GM19025 (cell line): ENCODE results near the gene BNIP5.

Experiments used
- ATAC-seq: cut with Tn5 transposase; IDR thresholded peaks from one replicate; pipeline ENCODE4 v1.9.1; 2021; ENCODE audit warnings: mild to moderate bottlenecking, low read depth, moderate library complexity; ENCODE audit not compliant: unreplicated experiment

Gene BNIP5

DNA sequence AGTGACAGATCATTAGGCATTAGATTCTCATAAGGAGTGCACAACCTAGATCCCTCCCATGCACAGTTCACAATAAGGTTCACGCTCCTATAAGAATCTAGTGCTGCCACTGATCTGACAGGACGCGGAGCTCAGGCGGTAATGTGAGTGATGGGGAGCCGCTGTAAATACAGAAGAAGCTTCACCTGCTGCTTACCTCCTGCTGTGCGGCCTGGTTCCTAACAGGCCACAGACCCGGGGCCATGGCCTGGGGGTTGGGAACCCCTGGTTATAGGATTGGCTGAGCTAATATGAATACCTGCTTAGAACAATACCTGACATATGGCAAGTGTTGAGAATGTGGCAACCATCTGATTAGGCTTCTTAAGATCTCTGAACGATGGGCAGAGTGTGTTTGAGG lies 64.5 kb downstream of the BNIP5 start:
- no peak for ATAC-seq

- no peak for ATAC-seq
Measured at GRCh38 chr6:36269834-36270705, 66.6 kb downstream of the BNIP5 start, which contains the start of gene PNPLA1. Gene PNPLA1, plus strand, starts transcription at chr6:36270060. Its CDS starts 400 bp downstream, at chr6:36270460.

DNA sequence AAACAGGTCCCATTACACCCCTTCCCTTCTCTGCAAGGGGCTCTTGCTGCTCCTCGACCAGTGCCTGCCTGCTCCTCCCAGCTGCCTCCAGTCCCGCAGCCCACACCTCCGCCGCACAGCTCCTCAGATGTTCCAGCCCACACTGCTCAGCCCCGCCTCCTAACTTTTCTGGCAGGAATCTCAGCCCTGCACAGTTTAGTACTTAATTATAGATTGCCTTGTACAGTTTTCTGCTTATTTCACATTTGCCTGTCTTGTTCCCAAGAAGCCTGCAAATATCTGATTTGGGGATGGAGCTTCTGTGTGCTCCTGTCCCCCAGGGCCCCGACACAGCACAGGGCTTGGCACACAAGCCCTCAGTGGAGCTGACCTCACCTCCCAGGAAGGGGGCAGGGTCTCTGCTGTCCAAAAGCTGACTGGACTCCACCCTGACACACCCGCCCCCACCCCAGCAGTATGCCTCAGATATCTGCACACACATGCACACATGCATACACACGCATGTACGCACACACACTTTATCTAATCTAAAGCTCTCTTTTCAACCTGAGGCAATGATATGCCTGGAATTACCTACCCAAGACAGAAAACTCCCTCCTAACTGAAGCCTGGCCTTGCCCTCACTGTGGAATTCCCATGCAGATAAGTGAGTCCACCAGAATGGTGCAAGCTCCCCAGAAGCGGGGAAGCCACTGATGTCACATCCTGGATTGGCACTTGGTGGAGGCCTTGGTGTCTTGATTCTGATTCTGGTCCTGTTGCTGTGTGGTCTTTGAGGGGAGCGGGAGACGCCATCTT lies 68.0 kb downstream of the BNIP5 start:
- no peak for ATAC-seq

DNA sequence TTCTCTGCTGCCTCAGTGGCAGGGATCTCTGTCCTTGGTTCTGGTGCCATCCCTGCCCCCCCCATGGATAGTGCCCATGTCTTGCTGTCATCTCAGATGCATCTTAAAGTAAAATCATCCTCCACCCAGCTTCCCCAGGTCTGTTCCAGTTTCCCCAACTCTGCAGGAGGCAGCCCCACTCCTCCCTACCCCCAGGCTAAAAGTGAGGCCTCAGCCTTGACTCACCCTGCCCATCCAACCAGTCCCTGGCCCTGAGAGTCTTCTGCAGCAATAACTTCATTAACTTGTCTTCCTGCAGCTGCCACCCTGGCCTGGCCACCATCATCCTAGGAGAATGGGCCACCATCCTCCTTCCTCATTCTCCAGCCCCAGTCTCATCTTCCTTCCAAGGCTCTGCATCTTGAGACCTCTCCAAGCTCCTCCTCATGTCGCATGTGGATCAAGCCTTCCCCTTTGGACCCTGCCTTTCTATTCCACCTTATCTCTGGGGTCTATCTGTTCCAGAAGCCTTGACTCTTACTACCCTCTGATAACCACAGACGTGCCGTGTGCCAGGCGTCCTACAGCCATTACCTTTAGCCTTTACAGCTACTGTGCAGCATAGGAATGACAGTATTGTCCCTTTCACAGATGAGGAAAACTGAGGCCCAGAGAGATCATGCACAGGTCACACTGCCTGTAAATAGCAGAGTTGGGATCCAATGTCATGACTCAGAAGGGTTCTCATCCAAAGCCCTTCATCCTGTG lies 68.8 kb downstream of the BNIP5 start:
- ATAC-seq = no peak

DNA sequence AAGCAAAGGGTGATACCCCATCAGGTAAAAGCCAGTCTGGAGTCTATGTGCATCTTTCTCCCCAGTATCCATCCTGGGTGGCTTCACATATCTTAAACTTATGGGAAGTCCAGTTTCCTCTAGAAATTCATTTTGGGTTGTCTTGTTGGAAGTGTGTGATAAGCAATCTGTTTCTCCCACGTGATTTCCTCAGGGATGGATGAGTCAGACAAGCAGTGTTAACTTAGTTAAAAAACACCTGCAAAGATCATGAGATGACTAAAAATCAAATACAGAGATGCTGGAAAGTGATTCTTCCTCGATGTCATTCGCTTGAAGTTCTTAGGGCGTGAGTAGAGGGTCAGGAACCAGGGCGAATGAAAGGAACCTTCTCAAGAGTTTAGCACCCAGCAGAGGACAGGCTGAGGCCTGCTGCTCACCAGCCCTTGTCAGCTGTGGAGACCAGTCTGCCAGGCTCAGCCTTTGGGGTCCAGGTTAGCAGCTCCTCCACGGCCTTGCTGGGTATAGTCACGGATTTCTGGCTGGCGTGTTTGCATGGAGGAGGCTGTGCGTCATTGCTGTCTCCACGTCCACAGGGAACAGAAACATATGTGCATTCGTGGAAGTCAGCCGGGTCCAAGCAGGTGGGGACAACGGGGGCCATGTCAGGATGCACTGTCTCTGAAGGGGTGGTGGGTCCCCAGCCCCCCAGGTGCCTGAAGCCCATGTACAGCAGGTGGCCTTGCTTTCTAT lies 69.6 kb downstream of the BNIP5 start:
- no peak for ATAC-seq
